Activated CD8-positive, alpha-beta memory T cell treated with anti-CD3 and anti-CD28 coated beads for 48 hours (primary cell): ENCODE results near the gene CD9.
"Not testable (repeated sequence)": the region's sequence is repeated elsewhere in the genome, so short reads cannot be mapped to it uniquely, and the experiment has no call there.

Experiments used
- DNase-seq, 3 experiments: peaks; one replicate each; pipeline ENCODE4 v3.0.0-alpha.2; 2020; ENCODE audit warnings: low read depth in 2 of 3, low spot score in 2 of 3

The CD9 gene

DNA sequence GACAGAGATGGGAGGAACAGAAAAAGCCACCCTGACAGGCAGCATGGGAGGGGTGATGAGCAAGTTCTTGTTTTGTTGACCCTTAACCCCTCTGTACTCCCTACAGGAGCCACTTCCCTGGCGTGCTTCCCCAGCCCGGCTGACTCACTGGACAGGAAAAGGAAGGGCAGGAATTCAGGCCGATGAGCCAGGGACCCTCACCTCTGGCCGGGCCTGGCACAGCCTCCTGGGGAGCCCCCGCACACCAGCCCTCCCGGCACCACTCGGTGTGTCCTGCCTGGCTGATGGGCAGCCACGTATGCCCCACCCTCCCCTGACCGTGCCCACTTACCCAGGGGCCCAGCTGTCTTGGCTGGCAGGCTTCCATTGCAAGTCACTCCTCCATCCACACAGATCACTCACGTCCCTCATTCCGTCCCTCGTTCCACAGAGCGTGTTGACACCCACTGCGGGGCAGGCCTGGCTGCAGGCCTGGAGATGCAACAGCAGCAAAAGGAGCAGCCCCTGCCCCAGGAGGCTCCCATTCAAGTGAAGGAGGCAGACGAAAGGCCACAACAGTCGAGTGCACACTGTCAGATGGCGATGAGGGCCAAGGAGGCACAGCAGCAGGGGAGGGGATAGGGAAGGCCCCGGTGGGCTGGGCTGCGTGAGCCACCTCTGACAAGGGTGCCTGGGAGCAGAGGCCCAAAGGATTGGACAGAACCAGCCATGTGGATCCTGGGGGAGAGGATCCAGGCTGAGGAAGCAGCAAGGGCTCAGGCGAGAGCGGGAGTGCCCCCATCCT, 19.7 kb upstream of the CD9 start:
- DNase-seq = no peak

DNA sequence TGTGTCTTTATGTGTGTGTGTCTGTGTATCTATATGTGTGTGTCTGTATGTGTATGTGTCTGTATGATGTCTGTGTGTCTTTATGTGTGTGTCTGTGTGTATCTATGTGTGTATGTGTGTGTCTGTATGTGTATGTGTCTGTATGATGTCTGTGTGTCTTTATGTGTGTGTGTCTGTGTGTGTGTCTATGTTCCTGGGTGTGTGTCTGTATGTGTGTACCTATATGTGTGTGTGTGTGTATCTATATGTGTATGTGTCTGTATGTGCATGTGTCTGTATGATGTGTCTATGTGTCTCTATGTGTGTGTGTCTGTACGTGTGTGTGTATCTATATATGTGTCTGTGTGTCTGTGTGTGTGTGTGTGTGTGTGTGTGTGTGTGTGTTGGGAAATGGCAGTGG, 19.0 kb upstream of the CD9 start:
- DNase-seq = no peak

DNA sequence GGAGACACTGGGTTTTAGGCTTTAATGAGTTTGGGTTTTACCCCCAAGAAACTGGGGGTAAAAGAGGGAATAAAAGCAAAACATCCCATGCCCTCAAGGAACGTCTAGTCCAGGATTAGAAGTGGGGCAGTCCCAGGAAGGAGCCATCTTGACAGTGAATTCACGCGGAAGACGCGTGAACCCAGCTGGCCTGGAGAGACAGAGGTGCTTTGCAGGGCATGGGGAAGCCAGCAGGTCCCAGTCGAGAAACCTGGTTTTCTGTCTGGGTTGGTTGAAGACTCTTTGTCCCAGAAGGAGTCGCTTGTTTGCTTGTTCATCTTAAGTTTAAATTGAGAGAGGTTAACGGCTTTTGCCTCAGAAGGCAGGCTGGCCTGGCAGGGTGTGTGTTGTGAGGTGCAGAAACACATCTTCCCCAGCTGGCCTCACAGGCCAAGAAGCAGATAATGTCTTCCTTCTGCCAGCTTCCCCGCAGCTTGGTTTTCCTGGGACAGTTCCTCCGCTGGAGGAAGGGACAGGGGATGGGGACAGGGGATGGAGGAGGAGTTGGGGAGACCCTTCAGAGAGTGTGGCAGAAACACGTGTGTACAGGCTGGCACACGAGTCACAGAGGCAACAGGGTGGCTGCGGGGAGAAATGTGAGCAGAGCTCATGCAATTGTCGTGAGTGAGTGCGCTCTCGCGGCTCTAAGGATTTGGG, 18.5 kb upstream of the CD9 start:
- DNase-seq = no peak

DNA sequence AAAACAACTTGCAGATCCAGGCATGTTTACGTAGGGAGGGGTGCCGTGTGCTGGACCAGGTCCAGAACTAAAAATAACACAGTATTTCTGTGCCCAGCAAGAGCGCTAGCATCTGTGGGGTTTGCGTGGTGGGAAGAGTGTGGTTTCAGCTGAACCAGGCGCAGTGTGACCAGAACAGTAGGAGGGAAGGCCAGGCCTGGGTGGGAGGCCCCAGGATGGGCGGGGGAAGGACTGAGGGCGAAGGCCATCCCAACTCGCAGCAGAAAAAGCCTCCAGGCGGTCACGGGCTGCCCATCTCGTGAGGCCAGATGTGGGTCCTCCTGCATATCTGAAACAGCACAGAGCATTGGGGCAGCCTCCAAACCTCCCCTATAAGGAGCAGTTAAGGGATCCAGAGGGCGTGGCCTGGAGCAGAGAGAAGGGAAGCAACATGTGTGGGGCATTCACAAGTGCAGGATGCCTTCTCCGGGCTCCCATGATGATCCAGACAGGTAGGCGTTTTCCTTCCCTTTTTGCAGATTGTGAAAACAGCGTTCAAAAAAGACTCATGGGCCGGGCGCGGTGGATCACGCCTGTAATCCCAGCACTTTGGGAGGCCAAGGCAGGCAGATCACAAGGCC, 17.8 kb upstream of the CD9 start:
- no peak for DNase-seq

DNA sequence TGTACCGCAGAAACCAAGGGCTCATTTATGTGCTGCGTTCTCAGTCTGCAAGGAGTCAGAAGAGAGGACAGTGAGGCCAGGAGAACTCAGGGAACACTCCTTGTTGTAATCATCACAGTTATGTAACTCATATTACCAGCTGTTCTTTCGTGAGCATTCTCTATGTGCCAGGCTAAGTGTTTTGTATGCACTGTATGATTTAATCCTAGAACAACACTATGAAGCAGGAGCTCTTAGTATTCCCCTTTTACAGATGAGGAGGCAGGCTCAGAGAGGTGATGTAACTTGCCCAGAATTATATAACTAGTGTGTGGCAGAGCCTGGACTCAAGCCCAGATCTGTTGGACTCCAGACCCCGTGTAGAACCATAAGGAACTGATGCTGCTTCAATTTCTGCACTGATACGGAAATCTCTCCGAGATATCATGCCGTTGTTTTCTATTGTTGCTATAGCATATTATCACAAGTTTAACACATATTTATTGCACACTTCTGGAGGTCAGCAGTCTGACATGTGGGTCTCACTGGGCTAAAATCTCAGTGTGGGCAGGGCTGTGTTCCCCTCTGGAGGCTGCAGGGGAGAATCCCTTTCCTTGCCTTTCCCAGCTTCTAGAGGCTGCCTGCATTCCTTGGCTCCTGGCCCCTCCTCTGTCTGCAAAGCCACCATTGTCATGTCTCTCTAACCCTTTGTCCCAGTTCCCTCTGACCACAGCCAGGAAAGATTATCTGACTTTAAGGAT, 16.3 kb upstream of the CD9 start:
- DNase-seq = no peak

DNA sequence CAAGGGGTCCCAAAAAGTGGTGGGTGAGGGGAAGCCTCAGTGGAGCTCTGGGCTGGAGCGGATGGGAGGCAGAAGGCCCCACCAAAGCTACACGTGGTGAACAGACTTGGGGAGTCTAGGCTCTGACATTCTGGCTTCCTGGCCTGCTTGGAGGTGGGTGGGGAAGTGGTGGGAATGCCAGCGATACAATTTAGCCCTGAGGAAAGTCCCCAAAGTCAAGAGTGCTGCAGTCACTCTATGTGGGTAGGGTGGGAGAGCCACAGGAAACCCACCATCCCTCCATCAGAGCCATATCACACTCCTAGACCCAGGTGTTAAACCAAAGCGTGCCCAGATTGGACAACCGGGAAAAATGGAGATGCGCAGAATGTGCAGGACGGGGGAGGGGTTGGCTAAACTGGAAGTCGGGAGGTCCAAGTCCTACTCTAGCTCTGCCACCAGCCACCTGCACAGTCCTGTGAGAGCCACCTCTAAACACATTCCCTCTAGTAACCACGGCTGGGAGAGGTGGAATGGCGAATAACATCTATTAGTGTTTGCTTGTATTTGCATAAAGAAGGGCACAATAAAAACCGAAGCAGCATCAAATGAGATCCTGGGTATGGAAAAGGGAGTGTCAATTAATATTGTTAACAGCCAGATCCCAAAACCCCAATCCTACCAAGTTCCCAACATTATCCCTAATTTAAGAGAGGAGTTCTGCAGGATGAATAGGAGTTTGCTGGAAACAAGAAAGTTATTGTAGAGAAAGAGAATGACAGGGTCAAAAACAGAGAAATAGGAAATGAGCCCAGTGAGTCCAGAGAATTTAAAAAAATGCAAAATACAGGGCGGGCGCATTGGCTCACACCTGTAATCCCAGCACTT, 14.0 kb upstream of the CD9 start:
- no peak for DNase-seq

DNA sequence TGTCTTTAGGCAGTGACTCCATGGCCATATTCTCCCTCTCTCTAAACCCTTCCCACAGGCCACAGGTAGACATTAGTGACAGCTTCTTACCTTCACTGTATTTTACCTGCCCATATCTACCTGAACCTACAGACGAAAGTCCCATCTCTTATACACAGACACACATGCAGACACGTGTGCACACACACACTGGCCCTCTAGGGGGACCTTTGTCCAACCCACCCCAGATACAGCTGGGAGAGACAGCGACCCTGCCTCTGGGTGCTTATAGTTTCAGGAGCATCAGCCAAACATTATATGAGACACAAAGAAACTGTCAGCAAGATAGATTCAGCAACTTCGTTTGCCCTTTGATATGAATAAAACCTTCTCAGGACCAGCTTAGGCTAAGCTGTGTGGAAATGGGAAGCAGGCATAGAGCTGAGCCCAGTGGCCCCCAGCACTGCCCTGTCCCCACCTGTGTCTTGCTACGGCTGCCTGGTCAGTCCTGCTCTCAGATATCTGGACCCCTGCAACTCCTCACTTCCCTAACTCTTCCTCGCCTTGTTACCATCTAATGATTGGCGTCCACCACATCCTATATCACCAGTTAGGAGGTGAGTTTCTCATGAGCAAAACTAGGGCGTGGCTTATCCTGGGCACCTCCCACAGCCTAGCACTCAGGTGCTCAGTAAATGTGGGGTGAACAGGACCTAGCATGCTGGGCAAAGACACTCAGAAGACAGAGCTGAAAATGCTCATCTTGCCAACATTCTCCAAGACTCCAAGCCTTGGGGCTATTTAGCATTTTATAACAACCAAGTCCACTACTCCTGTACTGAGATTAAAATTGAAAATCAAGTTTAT, 12.0 kb upstream of the CD9 start:
- no peak for DNase-seq

DNA sequence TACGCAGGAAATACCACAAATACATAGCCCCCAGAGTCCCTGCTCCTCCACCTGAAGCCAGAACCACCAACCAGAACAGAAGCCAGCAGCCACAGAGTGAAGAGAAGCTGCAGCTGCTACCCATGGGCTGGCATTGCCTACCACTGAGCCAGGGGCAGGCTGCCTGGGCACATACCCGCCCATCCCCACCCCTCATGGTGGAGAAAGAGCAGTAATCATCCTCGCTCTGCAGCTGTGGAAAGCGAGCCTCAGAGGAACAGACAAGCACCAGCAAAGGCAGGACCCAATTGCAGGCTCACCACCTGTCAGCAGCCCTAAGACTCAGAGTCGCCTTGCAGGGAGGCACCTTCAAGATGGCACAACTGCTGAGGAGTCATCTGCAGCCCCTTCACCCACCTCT, 11.2 kb upstream of the CD9 start:
- no peak for DNase-seq

DNA sequence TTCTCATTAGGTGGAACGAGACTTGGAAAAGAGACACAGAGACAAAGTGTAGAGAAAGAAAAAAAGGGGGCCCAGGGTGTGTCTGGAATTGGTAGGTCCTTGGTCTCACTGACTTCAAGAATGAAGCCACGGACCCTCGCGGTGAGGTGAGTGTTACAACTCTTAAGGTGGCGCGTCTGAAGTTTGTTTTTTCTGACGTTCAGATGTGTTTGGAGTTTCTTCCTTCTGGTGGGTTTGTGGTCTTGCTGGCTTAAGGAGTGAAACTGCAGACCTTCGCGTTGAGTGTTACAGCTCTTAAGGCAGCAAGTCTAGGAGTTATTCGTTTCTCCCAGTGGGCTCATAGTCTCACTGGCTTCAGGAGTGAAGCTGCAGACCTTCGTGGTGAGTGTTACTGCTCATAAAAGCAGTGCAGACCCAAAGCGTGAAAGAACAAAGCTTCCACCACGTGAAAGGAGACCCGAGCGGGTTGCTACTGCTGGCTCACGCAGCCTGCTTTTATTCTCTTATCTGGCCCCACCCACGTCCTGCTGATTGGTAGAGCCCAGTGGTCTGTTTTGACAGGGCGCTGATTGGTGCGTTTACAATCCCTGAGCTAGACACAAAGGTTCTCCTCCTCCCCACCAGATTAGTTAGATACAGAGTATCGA, 10.1 kb upstream of the CD9 start:
- not testable (repeated sequence) for DNase-seq

DNA sequence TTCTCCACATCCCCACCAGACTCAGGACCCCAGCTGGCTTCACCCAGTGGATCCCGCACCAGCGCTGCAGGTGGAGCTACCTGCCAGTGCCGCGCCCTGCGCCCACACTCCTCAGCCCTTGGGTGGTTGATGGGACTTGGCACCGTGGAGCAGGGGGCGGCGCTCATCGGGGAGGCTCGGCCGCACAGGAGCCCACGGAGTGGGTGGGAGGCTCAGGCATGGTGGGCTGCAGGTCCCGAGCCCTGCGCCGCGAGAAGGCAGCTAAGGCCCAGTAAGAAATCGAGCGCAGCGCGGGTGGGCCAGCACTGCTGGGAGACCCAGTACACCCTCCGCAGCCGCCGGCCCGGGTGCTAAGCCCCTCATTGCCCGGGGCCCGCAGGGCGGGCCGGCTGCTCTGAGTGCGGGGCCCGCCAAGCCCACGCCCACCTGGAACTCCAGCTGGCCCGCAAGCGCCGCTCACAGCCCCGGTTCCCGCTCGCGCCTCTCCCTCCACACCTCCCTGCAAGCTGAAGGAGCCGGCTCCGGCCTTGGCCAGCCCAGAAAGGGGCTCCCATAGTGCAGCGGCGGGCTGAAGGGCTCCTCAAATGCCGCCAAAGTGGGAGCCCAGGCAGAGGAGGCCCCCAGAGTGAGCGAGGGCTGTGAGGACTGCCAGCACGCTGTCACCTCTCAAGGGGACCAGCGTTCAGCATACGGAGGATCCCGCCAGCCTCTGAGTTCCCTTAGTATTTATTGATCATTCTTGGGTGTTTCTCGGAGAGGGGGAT, 9.3 kb upstream of the CD9 start:
- DNase-seq = not testable (repeated sequence)

DNA sequence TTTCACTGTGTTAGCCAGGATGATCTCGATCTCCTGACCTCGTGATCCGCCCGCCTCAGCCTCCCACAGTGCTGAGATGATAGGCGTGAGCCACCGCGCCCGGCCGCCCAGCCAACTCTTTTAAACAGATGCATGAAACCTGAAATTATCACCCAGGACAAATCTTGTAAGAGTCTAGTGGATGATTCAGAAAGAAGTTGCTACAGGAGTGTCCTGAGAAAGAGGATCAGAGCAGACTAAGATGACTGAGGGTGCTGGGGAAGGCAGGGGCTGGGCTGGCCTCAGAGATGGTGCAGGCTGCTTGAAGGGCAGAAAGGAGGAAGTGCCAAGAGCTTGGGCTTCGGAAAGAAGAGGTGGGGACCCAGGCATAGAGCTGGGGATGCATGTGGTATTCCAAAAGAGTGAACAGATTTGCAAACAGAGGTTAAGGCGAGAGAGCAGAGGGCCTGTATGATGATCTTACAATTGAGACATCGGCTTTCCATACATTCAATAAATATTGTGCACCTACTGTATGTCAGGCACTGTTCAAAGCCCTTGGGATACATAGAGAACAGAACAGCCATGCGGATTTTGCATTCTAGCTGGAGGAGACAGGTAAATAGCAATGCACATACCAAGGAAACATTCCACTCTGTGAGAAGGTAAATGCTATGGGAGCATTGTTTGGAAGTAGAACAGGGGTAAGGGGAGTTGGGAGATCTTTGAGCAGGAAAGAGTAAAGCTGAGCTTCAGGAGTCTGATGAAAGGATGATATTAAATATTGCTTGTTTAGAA, 7.4 kb upstream of the CD9 start:
- no peak for DNase-seq

DNA sequence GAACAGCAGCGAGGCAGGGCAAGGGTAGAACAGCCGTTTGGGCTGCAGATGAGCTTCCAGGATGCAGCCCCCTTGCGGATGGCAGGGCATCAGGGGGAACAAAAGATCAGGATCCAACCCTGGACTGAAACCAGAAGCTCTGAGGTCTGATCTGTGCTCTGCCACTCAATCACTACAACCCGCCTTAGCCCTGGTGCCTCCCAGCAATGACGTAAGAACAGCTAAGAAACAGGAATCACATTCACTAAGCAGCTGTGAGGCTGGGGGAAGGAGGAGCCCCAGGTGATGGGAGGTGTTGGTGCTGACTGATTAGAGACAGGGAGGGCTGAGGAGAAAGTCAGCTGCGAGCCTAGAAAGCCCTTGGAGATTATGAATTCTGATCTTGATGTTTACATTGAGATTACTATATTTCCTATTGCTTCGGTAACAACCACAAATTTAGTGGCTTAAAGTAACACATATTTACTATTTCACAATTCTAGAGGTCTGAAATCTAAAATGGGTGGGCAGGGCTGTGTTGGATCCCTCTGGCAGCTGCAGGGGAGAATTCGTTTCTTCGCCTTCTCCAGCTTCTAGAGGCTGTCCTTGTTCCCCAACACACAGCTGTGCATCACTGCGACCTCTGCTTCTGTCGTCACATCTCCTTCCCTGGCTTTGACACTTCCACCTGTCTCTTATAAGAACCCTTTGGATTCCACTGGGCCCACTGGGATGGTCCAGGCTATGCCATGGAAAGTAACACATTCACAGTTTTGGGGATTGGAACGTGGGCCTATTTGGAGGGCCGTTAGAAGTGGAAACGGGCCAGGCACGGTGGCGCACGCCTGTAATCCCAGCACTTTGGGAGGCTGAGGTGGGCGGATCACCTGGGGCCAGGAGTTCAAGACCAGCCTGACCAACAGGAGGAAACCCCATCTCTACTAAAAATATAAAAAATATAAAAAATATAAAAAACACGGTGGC, 6.1 kb upstream of the CD9 start:
- no peak for DNase-seq

DNA sequence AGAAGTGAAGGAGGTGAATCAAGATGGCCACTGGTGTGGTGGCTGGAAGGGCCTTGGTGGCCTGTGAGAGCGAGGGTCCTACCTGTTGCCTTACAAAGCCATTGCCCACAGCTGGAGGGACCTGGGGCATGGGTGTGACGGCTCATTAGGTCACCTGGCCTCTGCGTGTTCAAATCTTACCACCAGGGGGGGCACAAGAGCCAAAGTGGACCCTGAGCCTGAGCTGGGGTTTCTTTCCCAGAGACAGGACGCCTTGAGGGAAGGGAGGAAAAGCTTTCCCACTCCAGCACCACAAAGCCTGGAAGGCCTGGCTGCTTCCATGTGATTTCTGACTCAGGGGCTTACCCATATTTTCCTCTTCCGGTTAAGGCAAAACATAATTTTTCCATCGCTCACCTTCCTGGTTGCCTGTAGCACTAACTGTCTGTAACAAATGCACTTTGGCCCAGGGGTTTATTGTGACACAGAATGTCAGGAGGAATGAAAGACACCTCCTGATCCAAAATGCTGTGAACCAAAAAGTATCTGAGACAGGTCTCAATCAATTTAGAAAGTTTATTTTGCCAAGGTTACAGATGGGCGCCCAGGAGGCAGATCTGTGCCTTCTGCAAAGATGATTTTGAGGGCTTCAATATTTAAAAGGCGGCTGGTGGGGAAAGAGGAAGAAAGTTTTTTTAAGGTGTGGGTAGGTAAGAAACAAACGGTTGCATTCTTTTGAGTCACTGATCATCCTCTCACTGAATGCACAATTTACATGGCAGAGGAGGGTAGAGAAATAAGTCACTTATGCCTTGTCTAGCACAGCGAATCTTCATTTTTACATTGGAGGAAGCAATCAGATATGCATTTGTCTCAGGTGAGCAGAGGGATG, 4.3 kb upstream of the CD9 start:
- peak; percentile 44 to 79 (median 72) for DNase-seq

DNA sequence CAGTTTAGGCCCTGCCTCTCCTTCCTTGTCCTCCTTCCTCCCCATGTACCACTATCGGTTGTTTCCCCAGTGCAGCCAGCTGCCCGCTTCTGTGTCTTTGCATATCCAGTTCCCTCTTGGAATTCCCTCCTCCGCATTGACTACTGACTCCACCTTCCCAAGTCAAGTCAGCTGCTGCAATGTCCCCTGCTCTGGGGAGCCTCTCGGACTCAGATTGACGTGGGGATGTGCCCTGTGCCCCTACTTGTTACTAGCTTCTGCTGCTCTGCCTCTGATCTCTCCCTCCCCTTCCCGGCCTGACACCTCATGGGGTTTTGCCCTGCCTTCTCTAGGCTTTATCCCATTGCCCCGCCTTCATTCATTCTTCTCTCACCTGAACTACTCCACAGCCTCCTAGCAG, 2.1 kb upstream of the CD9 start:
- no peak for DNase-seq

DNA sequence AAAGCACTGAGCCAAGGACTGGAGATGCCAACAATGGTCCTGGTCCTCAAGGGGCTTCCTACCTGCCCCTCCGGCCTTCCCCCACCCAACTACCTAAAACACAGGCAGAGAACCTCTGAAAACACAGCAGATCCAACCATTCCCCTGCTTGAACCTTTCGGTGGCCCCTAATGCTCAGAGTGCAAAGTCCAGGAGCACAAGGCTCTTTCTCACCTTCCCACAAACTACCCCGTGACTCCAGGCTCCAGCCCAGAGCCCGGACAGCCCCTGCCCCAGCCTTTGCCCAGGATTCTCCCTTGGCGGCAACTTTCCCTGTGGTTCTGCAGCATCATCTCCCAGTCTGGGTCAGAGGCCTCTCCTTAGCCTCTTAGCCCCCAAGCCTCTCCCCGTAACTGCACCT, 1.6 kb upstream of the CD9 start:
- DNase-seq = no peak
